ENCODE results near the gene PDE4D.
A peak's percentile ranks its signal among the peaks of the same experiment; 100 is the strongest.

PDE4D gene

GRCh38 chr5:59097712-59098111 is 795.8 kb downstream of the PDE4D start:
- DNase-seq = no peak

GRCh38 chr5:59097116-59097515 is 796.4 kb downstream of the PDE4D start:
- DNase-seq = peak; percentile 51

GRCh38 chr5:59095480-59095879 is 798.0 kb downstream of the PDE4D start:
- DNase-seq = no peak

- DNase-seq = no peak
Measured at GRCh38 chr5:59094864-59095263, 798.7 kb downstream of the PDE4D start.

GRCh38 chr5:59093329-59093728 is 800.2 kb downstream of the PDE4D start:
- no peak for DNase-seq

GRCh38 chr5:59092758-59093157 is 800.8 kb downstream of the PDE4D start:
- DNase-seq = no peak

- DNase-seq = no peak
Measured at GRCh38 chr5:59091965-59092364, 801.6 kb downstream of the PDE4D start.

GRCh38 chr5:59090323-59090722 is 803.2 kb downstream of the PDE4D start:
- DNase-seq = no peak

GRCh38 chr5:59089767-59090166 is 803.8 kb downstream of the PDE4D start:
- DNase-seq = no peak

- DNase-seq = no peak
Measured at GRCh38 chr5:59088546-59088945, 805.0 kb downstream of the PDE4D start.

- no peak for DNase-seq
Measured at GRCh38 chr5:59086024-59086423, 807.5 kb downstream of the PDE4D start.

- no peak for DNase-seq
Measured at GRCh38 chr5:59081693-59082092, 811.8 kb downstream of the PDE4D start.

GRCh38 chr5:59079622-59080620 is 813.6 kb downstream of the PDE4D start:
- peak; percentile 95 for DNase-seq

- no peak for DNase-seq
Measured at GRCh38 chr5:59071755-59072549, 821.6 kb downstream of the PDE4D start.

- DNase-seq = peak; percentile 91
Measured at GRCh38 chr5:59069438-59070079, 824.0 kb downstream of the PDE4D start.

GRCh38 chr5:59067956-59068656 is 825.4 kb downstream of the PDE4D start:
- DNase-seq = peak; percentile 31

GRCh38 chr5:59066367-59067163 is 827.0 kb downstream of the PDE4D start:
- peak; percentile 68 for DNase-seq

GRCh38 chr5:59065554-59065953 is 828.0 kb downstream of the PDE4D start:
- DNase-seq = peak; percentile 69

- DNase-seq = no peak
Measured at GRCh38 chr5:59064293-59064692, 829.2 kb downstream of the PDE4D start.

GRCh38 chr5:59062986-59063683 is 830.4 kb downstream of the PDE4D start:
- DNase-seq = no peak

- DNase-seq = no peak
Measured at GRCh38 chr5:59061377-59061776, 832.1 kb downstream of the PDE4D start.
